HepG2 (cell line): ENCODE data around the gene FUOM. TPM values are rescaled to one million over a fixed set of nuclear protein-coding genes. Genes with fewer than 3 reads are reported as not detected.

ENCODE experiments used
- AHR ChIP-seq: IDR thresholded peaks from 2 replicates; pipeline ENCODE4 v1.6.1; 2018; ENCODE audit warnings: missing genetic modification reagents, missing compliant biosample characterization
- FLYWCH1 ChIP-seq: sonication (generic); formaldehyde crosslinking; IDR thresholded peaks from 2 replicates; pipeline ENCODE4 v1.8.1; 2023; ENCODE audit warnings: mild to moderate bottlenecking, missing genetic modification reagents
- FOXA1 ChIP-seq, 2 experiments: fragments of 450-650 bp in 1 of 2; sonication (generic) in 1 of 2; formaldehyde crosslinking in 1 of 2; IDR thresholded peaks; 2 replicates each; pipeline versions ENCODE4 v1.4.0 to v1.6.1; 2016 to 2020; ENCODE audit warnings: missing genetic modification reagents in 1 of 2
- GPN1 ChIP-seq: sonication (generic); formaldehyde crosslinking; IDR thresholded peaks from 2 replicates; pipeline ENCODE4 v1.5.1; 2020; ENCODE audit warnings: missing genetic modification reagents, borderline replicate concordance
- IRF2 ChIP-seq: IDR thresholded peaks from 2 replicates; pipeline ENCODE4 v1.6.1; 2018; ENCODE audit warnings: missing genetic modification reagents, missing compliant biosample characterization
- KDM5B ChIP-seq: sonication (generic); formaldehyde crosslinking; IDR thresholded peaks from 2 replicates; pipeline ENCODE4 v1.4.0; 2020; ENCODE audit warnings: missing genetic modification reagents, mild to moderate bottlenecking, borderline replicate concordance
- MTA3 ChIP-seq: sonication (generic); formaldehyde crosslinking; IDR thresholded peaks from 2 replicates; pipeline ENCODE4 v1.4.0; 2020; ENCODE audit warnings: missing genetic modification reagents
- POLR2G ChIP-seq: fragments of 200-400 bp; formaldehyde crosslinking; IDR thresholded peaks from 2 replicates; pipeline ENCODE4 v1.6.1; 2018; ENCODE audit warnings: mild to moderate bottlenecking, low read depth, low read length, moderate library complexity
- RBFOX2 ChIP-seq: fragments of 200-400 bp; formaldehyde crosslinking; IDR thresholded peaks from 2 replicates; pipeline ENCODE4 v1.6.1; 2017; ENCODE audit warnings: low read depth, mild to moderate bottlenecking, low read length
- RFXANK ChIP-seq: IDR thresholded peaks from 2 replicates; pipeline ENCODE4 v1.6.1; 2016
- TFDP1 ChIP-seq: IDR thresholded peaks from 2 replicates; pipeline ENCODE4 v1.6.1; 2016; ENCODE audit warnings: missing compliant biosample characterization, missing genetic modification reagents, borderline replicate concordance
- THAP9 ChIP-seq: sonication (generic); formaldehyde crosslinking; IDR thresholded peaks from 2 replicates; pipeline ENCODE4; 2020; ENCODE audit warnings: missing genetic modification reagents, mild to moderate bottlenecking, borderline replicate concordance
- ZNF180 ChIP-seq: sonication (generic); formaldehyde crosslinking; IDR thresholded peaks from 2 replicates; pipeline ENCODE4 v1.4.0; 2020; ENCODE audit warnings: low read depth, missing genetic modification reagents, borderline replicate concordance
- ZNF296 ChIP-seq: sonication (generic); formaldehyde crosslinking; conservative IDR thresholded peaks from 2 replicates; pipeline ENCODE4 v1.5.0; 2020; ENCODE audit warnings: mild to moderate bottlenecking, missing genetic modification reagents
- ZNF350 ChIP-seq: sonication (generic); formaldehyde crosslinking; IDR thresholded peaks from 2 replicates; pipeline ENCODE4 v1.4.0; 2020; ENCODE audit warnings: mild to moderate bottlenecking, low read depth, missing genetic modification reagents, borderline replicate concordance
- ZNF558 ChIP-seq: sonication (generic); formaldehyde crosslinking; IDR thresholded peaks from 2 replicates; pipeline ENCODE4 v1.9.0; 2022; ENCODE audit warnings: mild to moderate bottlenecking, missing genetic modification reagents, borderline replicate concordance
- ZNF563 ChIP-seq: sonication (generic); formaldehyde crosslinking; IDR thresholded peaks from 2 replicates; pipeline ENCODE4 v1.8.0; 2022; ENCODE audit warnings: mild to moderate bottlenecking, moderate library complexity, missing genetic modification reagents
- polyA plus RNA-seq, 8 experiments: library from polyadenylated mRNA; depleted of rRNA in 3 of 8; stranded (reverse) in 7 of 8; unstranded in 1 of 8; fragments of >200 nt; fragmentation: Illumina TruSeq in 4 of 8; extraction: Trizol in 4 of 8; gene quantifications; 2 replicates each; pipeline versions ENCODE4 v1.2.1 to v1.2.3, GENCODE V29; 2011 to 2016; ENCODE audit warnings: low read depth in 4 of 8, missing spikeins in 1 of 8, mixed read lengths in 1 of 8; ENCODE audit not compliant: insufficient read depth in 1 of 8
- total RNA-seq, 5 experiments: library from RNA; depleted of rRNA; stranded (reverse); fragments of >200 nt; fragmentation: Illumina TruSeq; extraction: Trizol; gene quantifications; 2 replicates each; pipeline ENCODE4 v1.2.3, GENCODE V29; 2016; ENCODE audit warnings: low read depth in 1 of 5
- TF ChIP-seq, protein P1 (sequence below): sonication (generic); formaldehyde crosslinking; IDR thresholded peaks from 2 replicates; pipeline ENCODE4 v1.8.1; 2023; ENCODE audit warnings: mild to moderate bottlenecking, moderate library complexity, missing genetic modification reagents
- TF ChIP-seq, protein P2 (sequence below): sonication (generic); formaldehyde crosslinking; IDR thresholded peaks from 2 replicates; pipeline ENCODE4 v1.5.0; 2020; ENCODE audit warnings: mild to moderate bottlenecking, missing genetic modification reagents
- TF ChIP-seq, protein P3 (sequence below): sonication (generic); formaldehyde crosslinking; IDR thresholded peaks from 2 replicates; pipeline ENCODE4 v1.8.0; 2022; ENCODE audit warnings: mild to moderate bottlenecking, missing genetic modification reagents, borderline replicate concordance

FUOM gene
- total and polyA plus RNA-seq, 2 of the 13 experiments (the other 11 are each of a cell fraction or from before 2014, with no cell fraction given): 27.5 to 60.4 TPM

- TF ChIP-seq, protein P1, sequence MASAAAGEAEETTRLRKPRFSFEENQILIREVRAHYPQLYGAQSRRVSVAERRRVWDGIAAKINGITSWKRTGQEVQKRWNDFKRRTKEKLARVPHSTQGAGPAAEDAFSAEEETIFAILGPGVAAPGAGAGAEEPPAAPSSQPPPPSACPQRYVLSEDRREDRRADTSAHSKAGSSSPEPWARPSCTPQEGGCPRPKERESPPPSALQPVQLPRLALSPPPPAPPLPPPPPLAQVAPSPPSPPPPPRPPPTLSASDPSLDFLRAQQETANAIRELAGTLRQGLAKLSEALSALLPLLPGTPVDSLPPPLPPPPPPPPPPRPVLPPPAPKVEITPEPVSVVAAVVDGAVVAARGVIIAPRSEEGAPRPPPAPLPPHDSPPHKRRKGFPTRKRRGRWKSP (CRISPR knock-in tag): no peak
- TF ChIP-seq MTA3: no peak
- TF ChIP-seq RFXANK (CRISPR knock-in tag): no peak
- TF ChIP-seq, protein P2, sequence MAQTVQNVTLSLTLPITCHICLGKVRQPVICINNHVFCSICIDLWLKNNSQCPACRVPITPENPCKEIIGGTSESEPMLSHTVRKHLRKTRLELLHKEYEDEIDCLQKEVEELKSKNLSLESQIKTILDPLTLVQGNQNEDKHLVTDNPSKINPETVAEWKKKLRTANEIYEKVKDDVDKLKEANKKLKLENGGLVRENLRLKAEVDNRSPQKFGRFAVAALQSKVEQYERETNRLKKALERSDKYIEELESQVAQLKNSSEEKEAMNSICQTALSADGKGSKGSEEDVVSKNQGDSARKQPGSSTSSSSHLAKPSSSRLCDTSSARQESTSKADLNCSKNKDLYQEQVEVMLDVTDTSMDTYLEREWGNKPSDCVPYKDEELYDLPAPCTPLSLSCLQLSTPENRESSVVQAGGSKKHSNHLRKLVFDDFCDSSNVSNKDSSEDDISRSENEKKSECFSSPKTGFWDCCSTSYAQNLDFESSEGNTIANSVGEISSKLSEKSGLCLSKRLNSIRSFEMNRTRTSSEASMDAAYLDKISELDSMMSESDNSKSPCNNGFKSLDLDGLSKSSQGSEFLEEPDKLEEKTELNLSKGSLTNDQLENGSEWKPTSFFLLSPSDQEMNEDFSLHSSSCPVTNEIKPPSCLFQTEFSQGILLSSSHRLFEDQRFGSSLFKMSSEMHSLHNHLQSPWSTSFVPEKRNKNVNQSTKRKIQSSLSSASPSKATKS: no peak
- peak; percentile 71; the same call in 1 of the 2 replicates for TF ChIP-seq KDM5B (CRISPR knock-in tag)
- no peak for TF ChIP-seq AHR (CRISPR knock-in tag)
- TF ChIP-seq RBFOX2: peak; percentile 86
- TF ChIP-seq ZNF296 (CRISPR knock-in tag): no peak; the same call in 1 of the 2 replicates
- 0 out of 2 replicates have a peak, but pooled peaks have one; percentile 53 for TF ChIP-seq ZNF350 (CRISPR knock-in tag)
- TF ChIP-seq, protein P3, sequence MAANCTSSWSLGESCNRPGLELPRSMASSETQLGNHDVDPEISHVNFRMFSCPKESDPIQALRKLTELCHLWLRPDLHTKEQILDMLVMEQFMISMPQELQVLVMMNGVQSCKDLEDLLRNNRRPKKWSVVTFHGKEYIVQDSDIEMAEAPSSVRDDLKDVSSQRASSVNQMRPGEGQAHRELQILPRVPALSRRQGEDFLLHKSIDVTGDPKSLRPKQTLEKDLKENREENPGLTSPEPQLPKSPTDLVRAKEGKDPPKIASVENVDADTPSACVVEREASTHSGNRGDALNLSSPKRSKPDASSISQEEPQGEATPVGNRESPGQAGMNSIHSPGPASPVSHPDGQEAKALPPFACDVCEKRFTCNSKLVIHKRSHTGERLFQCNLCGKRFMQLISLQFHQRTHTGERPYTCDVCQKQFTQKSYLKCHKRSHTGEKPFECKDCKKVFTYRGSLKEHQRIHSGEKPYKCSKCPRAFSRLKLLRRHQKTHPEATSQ (CRISPR knock-in tag): peak; percentile 67; the same call in 1 of the 2 replicates
- TF ChIP-seq TFDP1 (CRISPR knock-in tag): no peak; the same call in 1 of the 2 replicates
- TF ChIP-seq FLYWCH1 (CRISPR knock-in tag): no peak
- peak; percentile 92 for TF ChIP-seq ZNF563 (CRISPR knock-in tag)
- no peak for TF ChIP-seq ZNF180 (CRISPR knock-in tag)
- TF ChIP-seq IRF2 (CRISPR knock-in tag): no peak
- no peak for TF ChIP-seq FOXA1 (IDR thresholded peaks at IDR 0.05)
- no peak for TF ChIP-seq FOXA1 (CRISPR knock-in tag; IDR thresholded peaks at IDR 0.05)
- TF ChIP-seq THAP9: no peak
- TF ChIP-seq GPN1 (CRISPR knock-in tag): no peak
- TF ChIP-seq POLR2G: peak; percentile 72
- peak; percentile 67 for TF ChIP-seq ZNF558
These were observed at the start of gene FUOM (continued) for GRCh38 chr10:133357285-133358161.
